ENCODE measurements around the gene STK11. TPM values are rescaled to one million over a fixed set of nuclear protein-coding genes. Genes with fewer than 3 reads are reported as not detected.

Gene STK11
- total RNA-seq, 3 donors from 2014 or later: 69.6 to 86.6 (median 76.3) TPM

DNA sequence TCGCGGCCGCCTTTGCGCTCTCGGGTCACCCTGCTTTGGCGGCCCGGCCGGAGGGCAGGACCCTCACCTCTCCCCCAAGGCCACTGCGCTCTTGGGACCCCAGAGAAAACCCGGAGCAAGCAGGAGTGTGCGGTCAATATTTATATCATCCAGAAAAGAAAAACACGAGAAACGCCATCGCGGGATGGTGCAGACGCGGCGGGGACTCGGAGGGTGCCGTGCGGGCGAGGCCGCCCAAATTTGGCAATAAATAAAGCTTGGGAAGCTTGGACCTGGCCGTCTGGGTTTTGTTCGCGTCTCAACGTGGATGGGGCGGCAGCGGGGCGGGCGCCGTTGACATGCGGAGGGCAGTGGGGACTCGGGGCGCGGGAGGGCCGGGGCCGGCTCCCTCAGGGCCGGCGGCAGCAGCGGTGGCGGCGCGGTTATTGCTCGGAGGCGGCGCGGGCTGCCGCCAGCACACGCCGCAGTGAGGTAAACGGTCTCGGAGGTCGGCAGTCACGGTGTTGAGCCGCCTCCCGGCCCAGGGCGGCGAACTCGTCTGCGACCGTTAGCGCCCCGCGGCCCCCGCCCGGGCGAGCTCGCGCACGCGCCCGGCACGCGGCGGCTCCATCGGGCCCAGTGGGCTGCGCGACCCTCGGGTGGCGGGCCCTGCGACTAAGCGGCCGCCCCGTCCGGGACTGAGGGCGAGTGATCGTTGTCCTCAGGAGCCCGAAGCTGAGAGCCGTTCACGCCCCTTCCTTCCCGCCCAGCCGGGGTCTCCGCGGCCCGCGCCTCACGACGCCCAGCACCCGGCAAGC lies 22.8 kb downstream of the STK11 start:
- no peak for TF ChIP-seq CTCF (IDR thresholded peaks at IDR 0.05)
- no peak for DNase-seq
- no peak for ATAC-seq
- Histone ChIP-seq H3K36me3 (ENCODE audit: low read depth) (peaks cover 3% of the 10 kb centered on the region), H3K4me3 (no peak overlapping the region), H3K9me3 (no peaks in the 10 kb centered on the region), H3K4me1 (ENCODE audit: low read depth) (peaks cover 8% of the 10 kb centered on the region)
- intact Hi-C loops (cut with DNase I, micrococcal nuclease): no loop called here

- no peak for TF ChIP-seq CTCF (IDR thresholded peaks at IDR 0.05)
- intact Hi-C loops (cut with DNase I, micrococcal nuclease): no loop called here
- DNase-seq (no peak), ATAC-seq (no peak)
- peaks cover 3% of the 10 kb centered on the region for H3K36me3 ChIP-seq (ENCODE audit: low read depth)
- H3K4me1 ChIP-seq (ENCODE audit: low read depth): peaks cover 16% of the 10 kb centered on the region
- H3K4me3 ChIP-seq: no peak overlapping the region
- H3K9me3 ChIP-seq: no peaks in the 10 kb centered on the region
Measured at GRCh38 chr19:1229056-1229923, 23.7 kb downstream of the STK11 start.

DNA sequence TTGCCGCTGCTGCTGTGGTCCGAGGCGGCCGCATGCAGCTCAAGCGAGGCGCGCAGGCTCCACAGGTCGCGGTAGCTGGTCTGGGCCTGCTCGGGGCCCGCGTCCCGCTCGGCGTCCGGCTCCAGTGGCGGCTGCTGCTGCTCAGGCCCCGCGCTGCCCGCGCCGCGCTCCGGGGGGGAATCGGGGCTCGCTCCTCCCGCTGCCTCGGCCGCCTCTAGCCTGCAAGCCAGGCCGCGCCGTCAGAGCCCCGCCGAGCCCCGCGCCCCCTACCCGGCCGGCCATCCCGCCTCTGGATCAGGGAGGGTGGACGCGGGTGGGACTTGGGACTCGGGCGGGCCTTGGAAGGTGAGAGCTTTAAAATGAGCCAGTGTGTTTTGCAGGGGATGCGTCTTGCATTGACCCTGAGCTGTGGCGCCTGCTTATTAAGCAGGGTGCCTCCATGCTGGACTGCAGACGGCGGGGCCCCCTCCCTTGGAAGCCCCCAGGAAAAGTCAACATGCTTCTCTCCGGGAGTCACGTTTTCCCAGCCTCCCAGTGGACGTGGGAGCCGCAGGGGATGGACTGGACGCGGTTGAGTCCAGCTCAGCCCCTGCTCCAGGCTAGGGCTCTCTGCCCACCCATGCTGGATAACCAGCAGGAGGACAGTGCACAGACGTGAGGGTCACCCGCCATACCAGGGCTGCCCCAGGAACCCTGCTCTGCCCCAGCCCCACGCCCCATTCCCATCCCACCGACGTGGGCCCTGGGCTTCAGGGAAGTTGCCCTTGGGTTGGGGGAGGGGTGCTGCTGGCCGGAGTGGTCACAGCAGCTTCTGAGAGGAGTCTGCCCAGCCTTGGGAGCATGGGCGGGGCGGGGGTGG lies 24.6 kb downstream of the STK11 start:
- peaks cover 16% of the 10 kb centered on the region for H3K4me1 ChIP-seq (ENCODE audit: low read depth)
- H3K9me3 ChIP-seq: no peaks in the 10 kb centered on the region
- intact Hi-C loops (cut with DNase I, micrococcal nuclease): no loop called here
- no peak for TF ChIP-seq CTCF (IDR thresholded peaks at IDR 0.05)
- no peak for ATAC-seq
- peaks cover 3% of the 10 kb centered on the region for H3K36me3 ChIP-seq (ENCODE audit: low read depth)
- H3K4me3 ChIP-seq: no peak overlapping the region
- DNase-seq: no peak

DNA sequence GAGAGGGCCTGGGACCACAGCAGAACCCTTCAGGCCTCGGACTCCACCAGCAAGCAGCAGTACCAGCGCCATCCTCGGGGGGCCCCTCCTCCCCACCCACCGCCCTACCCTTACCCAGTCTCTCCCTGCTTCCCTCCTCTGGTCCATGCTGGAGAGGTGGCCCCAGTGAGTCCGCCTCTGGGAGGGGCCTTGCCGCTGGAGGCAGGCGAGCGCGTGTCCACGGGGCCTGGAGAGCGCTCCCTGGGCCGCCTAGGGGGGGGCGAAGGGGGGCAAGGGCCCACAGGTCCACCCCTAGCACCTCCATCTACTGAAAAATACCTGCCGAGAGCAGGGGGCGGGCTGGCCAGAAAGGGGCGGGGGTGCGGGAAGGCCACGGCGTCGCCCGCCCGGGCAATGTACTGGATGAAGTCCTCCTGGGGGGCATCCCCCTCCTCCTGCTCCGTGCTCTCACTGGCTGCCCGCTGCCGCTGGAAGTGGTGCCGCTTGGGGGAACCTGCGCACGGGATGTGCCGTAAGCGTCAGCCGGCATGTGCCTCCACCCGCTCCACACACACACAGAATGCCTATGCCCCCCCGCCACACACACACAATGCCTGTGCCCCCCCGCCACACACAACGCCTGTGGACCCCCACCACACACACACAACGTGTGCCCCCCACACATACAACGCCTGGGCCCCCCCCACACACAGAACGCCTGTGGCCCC lies 25.4 kb downstream of the STK11 start:
- H3K4me3 ChIP-seq: no peak overlapping the region
- ATAC-seq (no peak), DNase-seq (no peak)
- H3K9me3 ChIP-seq: no peaks in the 10 kb centered on the region
- intact Hi-C loops (cut with DNase I, micrococcal nuclease): no loop called here
- H3K4me1 ChIP-seq (ENCODE audit: low read depth): peaks cover 16% of the 10 kb centered on the region
- H3K36me3 ChIP-seq (ENCODE audit: low read depth): peaks cover 3% of the 10 kb centered on the region
- TF ChIP-seq CTCF (IDR thresholded peaks at IDR 0.05): no peak

Measured in mucosa of descending colon (tissue), 3 donors.